ENCODE data around the gene AMDHD2. TPM values are rescaled to one million over a fixed set of nuclear protein-coding genes. Genes with fewer than 3 reads are reported as not detected.
A peak's percentile ranks its signal among the peaks of the same experiment; 100 is the strongest.

Gene AMDHD2
- total and polyA plus RNA-seq, 7 donors, result 5.4 to 12.6 (median 9.4) TPM

DNA sequence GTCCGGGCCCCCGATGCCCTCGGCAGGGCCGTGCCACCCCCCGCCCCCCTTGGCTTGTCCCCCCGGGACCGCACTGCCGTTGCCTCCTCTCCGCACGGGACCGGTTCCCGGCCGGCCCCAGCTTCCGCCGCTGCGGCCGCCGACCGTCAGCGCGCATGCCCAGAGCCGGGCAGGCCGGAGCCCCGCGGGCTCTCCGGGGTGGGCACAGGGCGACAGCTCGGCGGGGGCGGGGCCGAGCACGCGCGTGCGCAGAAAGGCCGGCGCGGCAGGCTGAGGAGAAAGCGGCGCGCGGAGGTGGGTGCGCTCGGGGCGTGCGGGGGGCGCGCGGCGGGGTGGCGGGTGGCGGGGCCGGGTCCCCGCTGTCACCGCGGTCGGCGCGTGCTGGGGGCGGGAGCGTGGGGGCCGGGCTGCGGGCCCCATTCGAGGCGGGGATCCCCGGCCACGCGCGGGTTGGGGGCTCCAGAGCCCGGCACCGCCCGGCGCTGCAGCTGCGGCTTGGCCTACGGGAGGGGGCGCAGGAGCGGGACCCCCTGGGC is 45.2 kb upstream of the AMDHD2 start, which contains the start of gene TBC1D24:
TBC1D24 (plus strand) TSS at position 251 of the 536 bp plus-strand sequence. CDS start 21,022 bp downstream, outside the sequence.
- DNase-seq, result peak; percentile 89 to 95
- 0 to 1% (median 0%) methylated on average over 16 to 76 of the region's 77 CpGs for WGBS, 3 donors
- Histone ChIP-seq H3K4me1 (peaks cover 21% of the 10 kb centered on the region), H3K27me3 (ENCODE audit: insufficient read depth in 3 of 3, low read length in 2 of 3) (peaks cover 0 to 29% (median 0%) of the 10 kb centered on the region in 3 donors), H3K27ac (peak within 1 kb of the TSS; percentile 95), H3K9me3 (no peaks in the 10 kb centered on the region), H3K36me3 (ENCODE audit: insufficient read depth in 1 of 2, low read depth in 1 of 2) (no peaks in the 10 kb centered on the region), H3K4me3 (peak within 1 kb of the TSS; percentile 92)
- TF ChIP-seq, protein P1, sequence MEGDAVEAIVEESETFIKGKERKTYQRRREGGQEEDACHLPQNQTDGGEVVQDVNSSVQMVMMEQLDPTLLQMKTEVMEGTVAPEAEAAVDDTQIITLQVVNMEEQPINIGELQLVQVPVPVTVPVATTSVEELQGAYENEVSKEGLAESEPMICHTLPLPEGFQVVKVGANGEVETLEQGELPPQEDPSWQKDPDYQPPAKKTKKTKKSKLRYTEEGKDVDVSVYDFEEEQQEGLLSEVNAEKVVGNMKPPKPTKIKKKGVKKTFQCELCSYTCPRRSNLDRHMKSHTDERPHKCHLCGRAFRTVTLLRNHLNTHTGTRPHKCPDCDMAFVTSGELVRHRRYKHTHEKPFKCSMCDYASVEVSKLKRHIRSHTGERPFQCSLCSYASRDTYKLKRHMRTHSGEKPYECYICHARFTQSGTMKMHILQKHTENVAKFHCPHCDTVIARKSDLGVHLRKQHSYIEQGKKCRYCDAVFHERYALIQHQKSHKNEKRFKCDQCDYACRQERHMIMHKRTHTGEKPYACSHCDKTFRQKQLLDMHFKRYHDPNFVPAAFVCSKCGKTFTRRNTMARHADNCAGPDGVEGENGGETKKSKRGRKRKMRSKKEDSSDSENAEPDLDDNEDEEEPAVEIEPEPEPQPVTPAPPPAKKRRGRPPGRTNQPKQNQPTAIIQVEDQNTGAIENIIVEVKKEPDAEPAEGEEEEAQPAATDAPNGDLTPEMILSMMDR (IDR thresholded peaks at IDR 0.05), result no peak
- ATAC-seq, result peak; percentile 89 to 94 (median 92)
- intact Hi-C loops (cut with DNase I), result no loop called here

DNA sequence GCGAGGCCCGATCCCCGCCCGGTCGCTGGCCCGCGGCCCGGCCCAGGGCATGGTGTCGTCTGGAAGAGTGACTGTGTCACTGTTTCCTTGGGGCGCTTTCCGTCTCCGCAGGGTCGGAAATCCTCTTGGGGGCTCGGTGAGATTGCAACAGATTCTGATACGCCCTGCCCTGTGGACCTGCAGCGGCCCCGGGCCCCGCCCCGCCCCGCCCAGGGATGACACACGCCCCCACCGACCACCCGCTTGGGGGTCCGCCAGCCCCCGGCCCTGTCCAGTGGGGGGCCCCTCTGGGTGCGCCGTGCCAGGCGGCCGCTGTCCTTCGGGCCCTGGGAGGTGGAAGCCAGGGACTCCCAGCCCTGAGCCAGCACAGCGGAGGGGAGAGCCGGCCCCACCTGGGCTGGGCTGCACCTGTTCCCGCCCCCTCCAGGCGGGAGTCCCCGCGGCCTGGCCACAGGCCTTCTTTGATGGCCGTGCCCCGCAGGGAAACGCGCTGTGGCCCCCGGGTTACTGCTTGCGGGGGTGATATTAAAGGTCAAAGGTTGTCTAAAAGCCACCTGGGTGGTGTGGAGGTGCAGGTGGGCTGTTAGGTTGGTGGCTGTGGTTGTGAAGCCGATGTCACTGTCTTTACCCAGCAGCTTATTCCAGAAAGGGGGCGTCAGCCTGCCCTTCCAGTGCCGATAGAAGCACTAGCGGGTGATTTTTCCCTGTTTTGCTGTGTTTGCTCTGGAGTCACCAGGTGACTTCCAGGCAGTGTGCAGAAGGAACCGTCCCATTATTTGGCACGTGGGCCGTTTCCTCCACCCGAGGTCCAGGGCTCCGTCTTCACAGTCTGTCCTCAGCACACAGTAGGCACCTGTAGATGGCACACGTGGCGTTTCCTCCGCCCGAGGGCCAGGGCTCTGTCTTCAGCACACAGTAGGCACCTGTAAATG is 44.5 kb upstream of the AMDHD2 start:
- peak overlapping the region; percentile 95 for H3K27ac ChIP-seq
- peaks cover 17% of the 10 kb centered on the region for H3K4me1 ChIP-seq
- DNase-seq, result no peak
- H3K36me3 ChIP-seq (ENCODE audit: insufficient read depth in 1 of 2, low read depth in 1 of 2), result no peaks in the 10 kb centered on the region
- peaks cover 0 to 22% (median 0%) of the 10 kb centered on the region in 3 donors for H3K27me3 ChIP-seq (ENCODE audit: insufficient read depth in 3 of 3, low read length in 2 of 3)
- H3K4me3 ChIP-seq, result peak overlapping the region; percentile 92
- intact Hi-C loops (cut with DNase I), result no loop called here
- 13 to 20% (median 19%) methylated on average over 37 to 55 of the region's 55 CpGs for WGBS, 3 donors
- no peaks in the 10 kb centered on the region for H3K9me3 ChIP-seq
- TF ChIP-seq, protein P1 (IDR thresholded peaks at IDR 0.05), result no peak
- no peak for ATAC-seq

DNA sequence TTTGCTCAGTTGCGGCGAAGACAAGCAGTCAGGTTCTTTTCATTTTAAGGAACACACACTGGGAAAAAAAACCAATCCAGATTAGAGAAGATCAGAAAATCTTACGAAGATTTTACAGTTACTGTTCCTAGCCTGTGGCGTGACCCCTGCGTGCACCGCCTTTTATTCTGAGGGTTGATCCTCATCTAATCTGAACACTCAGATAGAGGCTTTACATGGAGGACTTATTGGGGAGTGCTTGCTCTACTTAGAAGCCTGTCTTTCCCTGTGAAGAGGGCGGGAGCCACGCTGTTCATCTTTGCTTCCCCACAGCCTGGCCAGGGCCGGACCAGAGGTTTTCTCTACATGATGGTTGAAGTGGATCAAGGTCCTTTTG is 43.8 kb upstream of the AMDHD2 start:
- DNase-seq (no peak), ATAC-seq (no peak)
- TF ChIP-seq, protein P1 (IDR thresholded peaks at IDR 0.05), result no peak
- Histone ChIP-seq H3K4me3 (peak overlapping the region; percentile 92), H3K36me3 (ENCODE audit: insufficient read depth in 1 of 2, low read depth in 1 of 2) (no peaks in the 10 kb centered on the region), H3K27ac (no peak overlapping the region), H3K4me1 (peaks cover 12% of the 10 kb centered on the region), H3K27me3 (ENCODE audit: insufficient read depth in 3 of 3, low read length in 2 of 3) (peaks cover 0 to 15% (median 0%) of the 10 kb centered on the region in 3 donors), H3K9me3 (no peaks in the 10 kb centered on the region)
- 92 to 96% (median 93%) methylated on average over 9 of the region's 9 CpGs for whole genome bisulfite sequencing, 3 donors
- intact Hi-C loops (cut with DNase I), result no loop called here

DNA sequence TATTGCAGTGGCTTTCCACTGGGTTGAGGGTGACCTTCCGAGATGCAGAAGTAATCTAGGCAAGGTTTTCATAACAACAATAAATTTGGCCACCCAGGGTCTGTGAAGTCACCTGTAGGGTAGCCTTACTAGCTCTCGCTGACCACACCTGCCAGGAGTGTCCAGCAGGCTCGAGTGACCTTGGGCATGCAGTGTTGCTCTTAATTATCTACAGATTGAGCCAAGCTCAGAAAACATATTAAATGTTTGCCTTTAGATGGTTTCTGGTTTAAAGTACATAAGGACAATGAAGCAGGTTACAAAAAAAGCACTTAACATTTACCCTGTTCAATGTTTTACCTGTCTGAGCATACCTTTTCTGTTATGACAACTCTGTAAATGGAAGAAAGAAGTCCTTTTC is 43.4 kb upstream of the AMDHD2 start:
- Histone ChIP-seq H3K27ac (no peak overlapping the region), H3K27me3 (ENCODE audit: insufficient read depth in 3 of 3, low read length in 2 of 3) (peaks cover 0 to 11% (median 0%) of the 10 kb centered on the region in 3 donors), H3K9me3 (no peaks in the 10 kb centered on the region), H3K36me3 (ENCODE audit: insufficient read depth in 1 of 2, low read depth in 1 of 2) (no peaks in the 10 kb centered on the region), H3K4me1 (peaks cover 10% of the 10 kb centered on the region), H3K4me3 (no peak overlapping the region)
- 89% methylated on average over 3 of the region's 3 CpGs for WGBS, 3 donors
- ATAC-seq (no peak), DNase-seq (no peak)
- intact Hi-C loops (cut with DNase I), result no loop called here
- TF ChIP-seq, protein P1 (IDR thresholded peaks at IDR 0.05), result no peak

Measured in psoas muscle (tissue), 8 donors.